SK-N-MC (cell line): ENCODE data around the gene MTR.

Source experiments
- EZH2 ChIP-seq: fragments of 200-600 bp; sonication (generic); IDR thresholded peaks from one replicate; pipeline ENCODE4 v1.6.1; 2017; ENCODE audit warnings: antibody characterized with exemption
- POLR2AphosphoS5 ChIP-seq: IDR thresholded peaks from 2 replicates; pipeline ENCODE4 v1.6.1; 2012; ENCODE audit warnings: mild to moderate bottlenecking, low read depth, low read length, borderline replicate concordance

GRCh38 chr1:236766506-236766905, 28.6 kb upstream of the MTR start:
- TF ChIP-seq EZH2 (no peak), POLR2AphosphoS5 (no peak)
